Colonic mucosa (tissue), 4 donors: ENCODE measurements around the gene CIB4. TPM values are rescaled to one million over a fixed set of nuclear protein-coding genes. Genes with fewer than 3 reads are reported as not detected.

Source experiments
- DNase-seq: peaks from one replicate; pipeline ENCODE4 v3.0.0-alpha.2; 2020
- H3K27ac ChIP-seq: fragments of 200-600 bp; one replicate; pipeline ENCODE4 v1.8.0; 2021
- H3K27me3 ChIP-seq: fragments of 200-600 bp; one replicate; pipeline ENCODE4 v1.8.0; 2021
- H3K36me3 ChIP-seq: fragments of 200-600 bp; one replicate; pipeline ENCODE4 v1.8.0; 2021
- H3K4me1 ChIP-seq: fragments of 200-600 bp; one replicate; pipeline ENCODE4 v1.8.0; 2021; ENCODE audit warnings: mild to moderate bottlenecking
- H3K4me3 ChIP-seq: fragments of 200-600 bp; one replicate; pipeline ENCODE4 v1.8.0; 2021
- H3K9ac ChIP-seq, 2 donors: one replicate each; pipeline ENCODE4 v1.7.0; 2013; ENCODE audit warnings: control low read depth in 2 of 2, low read depth in 2 of 2, low read length in 2 of 2
- H3K9me3 ChIP-seq: fragments of 200-600 bp; one replicate; pipeline ENCODE4 v1.8.0; 2021
- intact Hi-C: fragments of 100-400 bp; cut with DNase I; formaldehyde crosslinking; loops from one replicate; pipeline ENCODE4 v1.14.1; 2022
- total RNA-seq, 2 donors: library from RNA; stranded (reverse); fragmentation: NEBNext Ultra II Directional in 1 of 2; extraction: Animal tissue kit (Norgen Biotek cat#: 25700) in 1 of 2; gene quantifications; one replicate each; pipeline ENCODE4 v1.2.1, GENCODE V29; 2021
- TF ChIP-seq, protein P1 (sequence below): fragments of 200-600 bp; IDR thresholded peaks from one replicate; pipeline ENCODE4 v1.8.0; 2022; ENCODE audit warnings: antibody characterized with exemption, mild to moderate bottlenecking
- donor health status: healthy.
- donor health status: DM: no; HTN: no; CAD: no.
- donor health status: DM: no; HTN: no; CAD: no.

Gene CIB4
- total RNA-seq, 2 donors from 2014 or later = not detected

DNA sequence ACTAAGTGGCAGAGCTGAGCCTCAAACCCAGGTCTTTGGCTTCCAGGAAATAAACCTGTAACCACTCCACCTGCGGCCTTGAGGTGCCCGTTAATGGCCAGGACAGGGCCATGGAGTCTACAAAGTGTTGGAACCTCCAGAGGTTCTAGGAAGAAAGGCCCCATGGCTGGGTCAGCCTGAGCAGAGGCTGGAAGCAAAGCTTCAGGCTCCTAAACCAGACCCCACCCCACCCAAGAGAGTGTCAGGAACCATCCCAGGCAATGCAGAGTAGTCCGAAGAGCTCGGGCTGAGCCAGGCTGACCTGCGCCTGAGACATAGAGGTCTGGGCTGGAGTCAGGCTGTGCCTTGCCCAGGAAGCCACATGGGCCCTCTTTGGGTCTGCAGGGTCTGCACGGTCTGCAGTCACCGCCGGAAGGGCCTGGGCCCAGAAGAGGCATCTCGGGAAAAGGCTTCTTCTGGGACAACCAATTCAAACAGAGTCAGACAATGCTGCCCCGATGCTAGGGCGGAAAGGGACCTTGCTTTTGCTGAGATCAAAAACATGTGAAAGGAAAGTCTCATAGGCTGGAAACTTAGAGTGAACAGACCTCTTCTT lies 6.4 kb downstream of the CIB4 start:
- H3K36me3 ChIP-seq = no peaks in the 10 kb centered on the region
- no peaks in the 10 kb centered on the region for H3K27me3 ChIP-seq
- H3K4me1 ChIP-seq = no peaks in the 10 kb centered on the region
- no peak overlapping the region for H3K9ac ChIP-seq
- H3K27ac ChIP-seq = no peak overlapping the region
- no peaks in the 10 kb centered on the region for H3K9me3 ChIP-seq
- intact Hi-C loops = no loop called here
- TF ChIP-seq, protein P1, sequence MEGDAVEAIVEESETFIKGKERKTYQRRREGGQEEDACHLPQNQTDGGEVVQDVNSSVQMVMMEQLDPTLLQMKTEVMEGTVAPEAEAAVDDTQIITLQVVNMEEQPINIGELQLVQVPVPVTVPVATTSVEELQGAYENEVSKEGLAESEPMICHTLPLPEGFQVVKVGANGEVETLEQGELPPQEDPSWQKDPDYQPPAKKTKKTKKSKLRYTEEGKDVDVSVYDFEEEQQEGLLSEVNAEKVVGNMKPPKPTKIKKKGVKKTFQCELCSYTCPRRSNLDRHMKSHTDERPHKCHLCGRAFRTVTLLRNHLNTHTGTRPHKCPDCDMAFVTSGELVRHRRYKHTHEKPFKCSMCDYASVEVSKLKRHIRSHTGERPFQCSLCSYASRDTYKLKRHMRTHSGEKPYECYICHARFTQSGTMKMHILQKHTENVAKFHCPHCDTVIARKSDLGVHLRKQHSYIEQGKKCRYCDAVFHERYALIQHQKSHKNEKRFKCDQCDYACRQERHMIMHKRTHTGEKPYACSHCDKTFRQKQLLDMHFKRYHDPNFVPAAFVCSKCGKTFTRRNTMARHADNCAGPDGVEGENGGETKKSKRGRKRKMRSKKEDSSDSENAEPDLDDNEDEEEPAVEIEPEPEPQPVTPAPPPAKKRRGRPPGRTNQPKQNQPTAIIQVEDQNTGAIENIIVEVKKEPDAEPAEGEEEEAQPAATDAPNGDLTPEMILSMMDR = no peak
- no peak for DNase-seq
- H3K4me3 ChIP-seq = no peak overlapping the region

GRCh38 chr2:26633993-26634595 lies 7.1 kb downstream of the CIB4 start:
- intact Hi-C loops = no loop called here
- no peaks in the 10 kb centered on the region for H3K27me3 ChIP-seq
- no peaks in the 10 kb centered on the region for H3K36me3 ChIP-seq
- H3K27ac ChIP-seq = no peak overlapping the region
- DNase-seq = no peak
- no peak overlapping the region for H3K9ac ChIP-seq
- H3K4me3 ChIP-seq = no peak overlapping the region
- no peaks in the 10 kb centered on the region for H3K9me3 ChIP-seq
- TF ChIP-seq, protein P1 = no peak
- no peaks in the 10 kb centered on the region for H3K4me1 ChIP-seq

GRCh38 chr2:26633351-26633945 lies 7.7 kb downstream of the CIB4 start:
- no peaks in the 10 kb centered on the region for H3K27me3 ChIP-seq
- TF ChIP-seq, protein P1 = no peak

DNA sequence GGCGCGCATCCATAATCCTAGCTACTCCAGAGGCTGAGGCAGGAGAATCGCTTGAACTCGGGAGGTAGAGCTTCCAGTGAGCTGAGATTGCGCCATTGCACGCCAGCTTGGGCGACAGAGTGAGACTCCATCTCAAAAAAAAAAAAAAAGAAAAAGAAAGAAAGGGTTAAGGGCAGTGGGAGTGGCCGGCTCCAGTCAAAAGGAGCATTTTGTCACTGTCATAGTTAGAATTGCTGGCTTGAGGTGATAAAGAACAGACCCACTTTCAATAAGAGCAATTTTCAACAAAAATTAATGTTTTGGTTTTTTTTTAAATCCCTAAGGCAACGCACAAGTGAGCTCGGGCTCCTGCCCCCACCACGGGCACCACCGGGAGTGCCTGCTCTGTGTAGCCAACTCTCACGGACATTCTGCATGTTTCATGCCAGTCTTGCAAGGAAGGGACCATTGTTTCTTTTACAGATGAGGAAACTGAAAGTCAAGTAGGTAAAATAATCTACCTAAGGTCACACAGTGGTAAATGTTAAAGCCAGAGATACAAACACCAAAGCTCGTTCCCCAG lies 8.5 kb downstream of the CIB4 start:
- Histone ChIP-seq H3K4me1 (no peaks in the 10 kb centered on the region), H3K27ac (no peak overlapping the region), H3K36me3 (no peaks in the 10 kb centered on the region), H3K9me3 (no peaks in the 10 kb centered on the region), H3K9ac (no peak overlapping the region), H3K27me3 (no peaks in the 10 kb centered on the region), H3K4me3 (no peak overlapping the region)
- TF ChIP-seq, protein P1 = no peak
- DNase-seq = no peak
- intact Hi-C loops = no loop called here

More at GRCh38 chr2:26633351-26633945, 7.7 kb downstream of the CIB4 start:
- H3K36me3 ChIP-seq = no peaks in the 10 kb centered on the region
- intact Hi-C loops = no loop called here
- no peak overlapping the region for H3K4me3 ChIP-seq
- no peaks in the 10 kb centered on the region for H3K4me1 ChIP-seq
- H3K9me3 ChIP-seq = no peaks in the 10 kb centered on the region
- H3K27ac ChIP-seq = no peak overlapping the region
- no peak overlapping the region for H3K9ac ChIP-seq
- no peak for DNase-seq

DNA sequence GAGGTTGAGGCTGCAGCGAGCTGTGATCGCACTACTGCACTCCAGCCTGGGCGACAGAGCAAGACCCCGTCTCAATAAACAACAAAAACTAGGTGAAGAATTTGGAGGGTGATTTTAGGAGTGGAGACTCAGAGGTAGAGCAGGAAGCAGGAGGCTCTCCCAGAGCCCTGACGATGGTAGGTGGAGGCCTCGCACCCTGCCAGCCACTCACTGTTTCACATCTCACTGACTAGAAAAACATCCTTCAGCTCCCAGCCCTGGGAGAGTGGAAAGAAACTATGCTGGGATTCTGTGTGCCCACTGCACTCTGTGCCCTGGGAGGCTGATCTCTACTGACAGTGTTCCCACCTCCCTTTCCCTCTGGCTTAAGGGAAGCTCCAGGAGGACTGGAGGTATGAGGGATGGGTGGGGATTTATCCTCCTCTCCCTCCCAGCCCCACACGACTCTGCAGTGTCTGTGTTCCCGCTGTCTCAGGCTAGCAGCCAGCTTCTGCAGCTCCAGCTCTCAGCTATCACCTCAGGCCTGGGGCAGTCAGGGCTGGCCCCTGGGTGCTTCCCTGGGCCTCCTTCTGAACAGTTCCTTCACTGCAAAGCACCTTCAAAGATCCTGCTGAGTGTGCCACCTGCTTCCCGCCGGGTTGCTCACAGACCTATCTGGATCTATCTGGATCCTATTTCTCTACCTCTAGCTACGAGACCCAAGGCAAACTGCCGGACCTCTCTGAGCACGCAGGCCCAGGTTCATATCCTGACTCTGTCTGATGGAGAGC lies 9.6 kb downstream of the CIB4 start:
- H3K4me1 ChIP-seq = no peaks in the 10 kb centered on the region
- H3K9ac ChIP-seq = no peak overlapping the region
- no peak overlapping the region for H3K27ac ChIP-seq
- TF ChIP-seq, protein P1 = no peak
- intact Hi-C loops = no loop called here
- DNase-seq = no peak
- H3K27me3 ChIP-seq = no peaks in the 10 kb centered on the region
- no peaks in the 10 kb centered on the region for H3K36me3 ChIP-seq
- no peak overlapping the region for H3K4me3 ChIP-seq
- H3K9me3 ChIP-seq = no peaks in the 10 kb centered on the region
